ENCODE measurements around the gene LRCH3. TPM values are rescaled to one million over a fixed set of nuclear protein-coding genes. Genes with fewer than 3 reads are reported as not detected.
A peak's percentile ranks its signal among the peaks of the same experiment; 100 is the strongest.

The LRCH3 gene
- total and polyA plus RNA-seq, 2 of the 13 experiments (the other 11 are each of a cell fraction or from before 2014, with no cell fraction given): 25.5 to 103 TPM

GRCh38 chr3:197795200-197795599 lies 4.1 kb downstream of the LRCH3 start (continued):
- TF ChIP-seq, protein P1, sequence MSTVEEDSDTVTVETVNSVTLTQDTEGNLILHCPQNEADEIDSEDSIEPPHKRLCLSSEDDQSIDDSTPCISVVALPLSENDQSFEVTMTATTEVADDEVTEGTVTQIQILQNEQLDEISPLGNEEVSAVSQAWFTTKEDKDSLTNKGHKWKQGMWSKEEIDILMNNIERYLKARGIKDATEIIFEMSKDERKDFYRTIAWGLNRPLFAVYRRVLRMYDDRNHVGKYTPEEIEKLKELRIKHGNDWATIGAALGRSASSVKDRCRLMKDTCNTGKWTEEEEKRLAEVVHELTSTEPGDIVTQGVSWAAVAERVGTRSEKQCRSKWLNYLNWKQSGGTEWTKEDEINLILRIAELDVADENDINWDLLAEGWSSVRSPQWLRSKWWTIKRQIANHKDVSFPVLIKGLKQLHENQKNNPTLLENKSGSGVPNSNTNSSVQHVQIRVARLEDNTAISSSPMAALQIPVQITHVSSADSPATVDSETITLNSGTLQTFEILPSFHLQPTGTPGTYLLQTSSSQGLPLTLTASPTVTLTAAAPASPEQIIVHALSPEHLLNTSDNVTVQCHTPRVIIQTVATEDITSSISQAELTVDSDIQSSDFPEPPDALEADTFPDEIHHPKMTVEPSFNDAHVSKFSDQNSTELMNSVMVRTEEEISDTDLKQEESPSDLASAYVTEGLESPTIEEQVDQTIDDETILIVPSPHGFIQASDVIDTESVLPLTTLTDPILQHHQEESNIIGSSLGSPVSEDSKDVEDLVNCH (CRISPR knock-in tag; IDR thresholded peaks at IDR 0.05): no peak
- TF ChIP-seq NRL (CRISPR knock-in tag; IDR thresholded peaks at IDR 0.05; ENCODE audit: borderline replicate concordance): no peak
- no peak for TF ChIP-seq PAF1 (CRISPR knock-in tag; IDR thresholded peaks at IDR 0.05)
- TF ChIP-seq ZNF441 (CRISPR knock-in tag; IDR thresholded peaks at IDR 0.05; ENCODE audit: borderline replicate concordance): no peak
- no peak for TF ChIP-seq MED1 (CRISPR knock-in tag; IDR thresholded peaks at IDR 0.05)
- peak; percentile 42; the same call in 1 of the 2 replicates for TF ChIP-seq SALL1 (CRISPR knock-in tag; IDR thresholded peaks at IDR 0.05)
- no peak for TF ChIP-seq RBM39 (IDR thresholded peaks at IDR 0.05; ENCODE audit: low read depth, low read length, poor library complexity, severe bottlenecking)
- no peak for TF ChIP-seq MIER3 (CRISPR knock-in tag; IDR thresholded peaks at IDR 0.05; ENCODE audit: borderline replicate concordance)
- no peak for TF ChIP-seq ZSCAN29 (CRISPR knock-in tag; conservative IDR thresholded peaks at IDR 0.05)
- TF ChIP-seq, protein P2, sequence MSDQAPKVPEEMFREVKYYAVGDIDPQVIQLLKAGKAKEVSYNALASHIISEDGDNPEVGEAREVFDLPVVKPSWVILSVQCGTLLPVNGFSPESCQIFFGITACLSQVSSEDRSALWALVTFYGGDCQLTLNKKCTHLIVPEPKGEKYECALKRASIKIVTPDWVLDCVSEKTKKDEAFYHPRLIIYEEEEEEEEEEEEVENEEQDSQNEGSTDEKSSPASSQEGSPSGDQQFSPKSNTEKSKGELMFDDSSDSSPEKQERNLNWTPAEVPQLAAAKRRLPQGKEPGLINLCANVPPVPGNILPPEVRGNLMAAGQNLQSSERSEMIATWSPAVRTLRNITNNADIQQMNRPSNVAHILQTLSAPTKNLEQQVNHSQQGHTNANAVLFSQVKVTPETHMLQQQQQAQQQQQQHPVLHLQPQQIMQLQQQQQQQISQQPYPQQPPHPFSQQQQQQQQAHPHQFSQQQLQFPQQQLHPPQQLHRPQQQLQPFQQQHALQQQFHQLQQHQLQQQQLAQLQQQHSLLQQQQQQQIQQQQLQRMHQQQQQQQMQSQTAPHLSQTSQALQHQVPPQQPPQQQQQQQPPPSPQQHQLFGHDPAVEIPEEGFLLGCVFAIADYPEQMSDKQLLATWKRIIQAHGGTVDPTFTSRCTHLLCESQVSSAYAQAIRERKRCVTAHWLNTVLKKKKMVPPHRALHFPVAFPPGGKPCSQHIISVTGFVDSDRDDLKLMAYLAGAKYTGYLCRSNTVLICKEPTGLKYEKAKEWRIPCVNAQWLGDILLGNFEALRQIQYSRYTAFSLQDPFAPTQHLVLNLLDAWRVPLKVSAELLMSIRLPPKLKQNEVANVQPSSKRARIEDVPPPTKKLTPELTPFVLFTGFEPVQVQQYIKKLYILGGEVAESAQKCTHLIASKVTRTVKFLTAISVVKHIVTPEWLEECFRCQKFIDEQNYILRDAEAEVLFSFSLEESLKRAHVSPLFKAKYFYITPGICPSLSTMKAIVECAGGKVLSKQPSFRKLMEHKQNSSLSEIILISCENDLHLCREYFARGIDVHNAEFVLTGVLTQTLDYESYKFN (CRISPR knock-in tag; conservative IDR thresholded peaks at IDR 0.05): no peak
- no peak for TF ChIP-seq CBX2 (IDR thresholded peaks at IDR 0.05; ENCODE audit: low read depth, low read length)
- TF ChIP-seq CBX2 (CRISPR knock-in tag; IDR thresholded peaks at IDR 0.05; ENCODE audit: low read depth): no peak
- TF ChIP-seq CEBPG (CRISPR knock-in tag; IDR thresholded peaks at IDR 0.05): peak; percentile 86
- no peak for TF ChIP-seq MLX (CRISPR knock-in tag; IDR thresholded peaks at IDR 0.05)
- TF ChIP-seq SKI (IDR thresholded peaks at IDR 0.05; ENCODE audit: partially characterized antibody): no peak
- TF ChIP-seq CCAR2 (optimal IDR thresholded peaks at IDR 0.05; ENCODE audit: low read depth, low read length): no peak
- no peak for TF ChIP-seq ZNF160 (CRISPR knock-in tag; IDR thresholded peaks at IDR 0.05)
- TF ChIP-seq RFXANK (CRISPR knock-in tag; IDR thresholded peaks at IDR 0.05): no peak
- no peak for TF ChIP-seq E2F1 (CRISPR knock-in tag; IDR thresholded peaks at IDR 0.05)
- TF ChIP-seq ATRX (CRISPR knock-in tag; IDR thresholded peaks at IDR 0.05; ENCODE audit: borderline replicate concordance): no peak
- no peak for TF ChIP-seq ZNF326 (CRISPR knock-in tag; IDR thresholded peaks at IDR 0.05; ENCODE audit: borderline replicate concordance)
